Osteoblast (primary cell): Measurements from ENCODE around the gene ETFDH. TPM values are rescaled to one million over a fixed set of nuclear protein-coding genes. Genes with fewer than 3 reads are reported as not detected.
A peak's percentile ranks its signal among the peaks of the same experiment; 100 is the strongest.
"Not testable (repeated sequence)": the region's sequence is repeated elsewhere in the genome, so short reads cannot be mapped to it uniquely, and the experiment has no call there.

ENCODE experiments used
- DNase-seq: peaks from one replicate; pipeline ENCODE4 v3.0.0; 2011; ENCODE audit warnings: low spot score, mixed read lengths; ENCODE audit not compliant: insufficient read length; ENCODE audit errors: missing footprints
- H2AFZ ChIP-seq: 2 replicates; pipeline ENCODE4 v1.6.0; 2011; ENCODE audit warnings: mild to moderate bottlenecking, low read length
- H3K27ac ChIP-seq: 2 replicates; pipeline ENCODE4 v1.5.1; 2011; ENCODE audit warnings: mild to moderate bottlenecking, low read depth, low read length, moderate library complexity
- H3K27me3 ChIP-seq: 2 replicates; pipeline ENCODE4 v1.6.0; 2012; ENCODE audit warnings: mild to moderate bottlenecking, control low read depth, inconsistent platforms, low read length, moderate library complexity; ENCODE audit not compliant: insufficient read depth
- H3K36me3 ChIP-seq: 2 replicates; pipeline ENCODE4 v1.5.1; 2011; ENCODE audit warnings: mild to moderate bottlenecking, low read length, control low read depth, moderate library complexity; ENCODE audit not compliant: insufficient read depth
- H3K4me1 ChIP-seq: 2 replicates; pipeline ENCODE4 v1.5.1; 2011; ENCODE audit warnings: mild to moderate bottlenecking, low read length, control low read depth, moderate library complexity; ENCODE audit not compliant: insufficient read depth
- H3K4me2 ChIP-seq: 2 replicates; pipeline ENCODE4 v1.6.0; 2011; ENCODE audit warnings: mild to moderate bottlenecking, low read length; ENCODE audit not compliant: insufficient read depth
- H3K4me3 ChIP-seq: fragments of 200-600 bp; sonication (generic); 3 replicates; pipeline ENCODE4 v1.5.1; 2012; ENCODE audit warnings: mild to moderate bottlenecking, low read length, inconsistent platforms; ENCODE audit not compliant: insufficient read depth
- H3K79me2 ChIP-seq: 2 replicates; pipeline ENCODE4 v1.6.0; 2012; ENCODE audit warnings: mild to moderate bottlenecking, low read length, control low read depth, inconsistent platforms; ENCODE audit not compliant: insufficient read depth
- H3K9me3 ChIP-seq: 2 replicates; pipeline ENCODE4 v1.5.1; 2011; ENCODE audit warnings: low read depth, low read length, control low read depth
- H4K20me1 ChIP-seq: 2 replicates; pipeline ENCODE4 v1.6.0; 2012; ENCODE audit warnings: mild to moderate bottlenecking, low read length, control low read depth; ENCODE audit not compliant: insufficient read depth
- CTCF ChIP-seq: IDR thresholded peaks from 2 replicates; pipeline ENCODE4 v1.5.1; 2011; ENCODE audit warnings: mild to moderate bottlenecking, low read depth, low read length, moderate library complexity; ENCODE audit errors: extremely low read depth
- total RNA-seq: library from RNA; depleted of rRNA; stranded (reverse); fragments of >200 nt; gene quantifications from 2 replicates; pipeline ENCODE4 v1.2.3, GENCODE V29; 2012

Gene ETFDH
- total RNA-seq, 1 donor: 29.0 TPM

GRCh38 chr4:158652920-158653319 is 19.2 kb upstream of the ETFDH start:
- peak; percentile 8 for DNase-seq
- H3K4me1 ChIP-seq: no peaks in the 10 kb centered on the region
- H4K20me1 ChIP-seq: no peaks in the 10 kb centered on the region
- TF ChIP-seq CTCF: no peak
- H3K4me3 ChIP-seq: peak overlapping the region; percentile 53
- no peak overlapping the region for H3K27ac ChIP-seq
- H3K9me3 ChIP-seq: no peaks in the 10 kb centered on the region
- H2AFZ ChIP-seq: peak overlapping the region; percentile 69
- no peaks in the 10 kb centered on the region for H3K79me2 ChIP-seq
- peak overlapping the region; percentile 70 for H3K4me2 ChIP-seq
- no peaks in the 10 kb centered on the region for H3K36me3 ChIP-seq
- no peaks in the 10 kb centered on the region for H3K27me3 ChIP-seq

GRCh38 chr4:158656439-158656838 is 15.7 kb upstream of the ETFDH start:
- Histone ChIP-seq H3K4me3 (no peak overlapping the region), H3K4me2 (no peak overlapping the region), H3K4me1 (no peaks in the 10 kb centered on the region), H3K27me3 (no peaks in the 10 kb centered on the region), H3K36me3 (no peaks in the 10 kb centered on the region), H4K20me1 (no peaks in the 10 kb centered on the region), H3K9me3 (no peaks in the 10 kb centered on the region), H2AFZ (no peak overlapping the region), H3K79me2 (no peaks in the 10 kb centered on the region), H3K27ac (no peak overlapping the region)
- TF ChIP-seq CTCF: no peak
- no peak for DNase-seq

DNA sequence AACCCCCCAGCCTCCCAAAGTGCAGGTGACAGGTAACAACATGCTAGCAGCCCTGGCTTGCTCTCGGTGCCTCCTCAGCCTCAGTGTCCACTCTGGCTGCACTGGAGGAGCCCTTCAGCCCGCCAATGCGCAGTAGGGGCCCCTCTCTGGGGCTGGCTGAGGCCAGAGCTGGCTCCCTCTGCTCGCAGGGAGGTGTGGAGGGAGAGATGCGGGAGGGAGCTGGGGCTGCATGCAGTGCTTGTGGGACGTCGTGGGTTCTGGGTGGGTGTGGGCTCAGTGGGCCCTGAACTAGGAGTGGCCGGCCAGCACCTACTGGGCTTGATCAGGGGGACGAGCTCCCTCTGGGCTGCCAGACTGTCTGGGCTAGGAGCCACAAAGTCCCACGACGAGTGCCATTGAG is 14.8 kb upstream of the ETFDH start:
- Histone ChIP-seq H3K4me2 (no peak overlapping the region), H3K4me3 (no peak overlapping the region), H3K36me3 (no peaks in the 10 kb centered on the region), H4K20me1 (no peaks in the 10 kb centered on the region), H3K79me2 (no peaks in the 10 kb centered on the region), H3K27me3 (no peaks in the 10 kb centered on the region), H3K27ac (no peak overlapping the region), H3K9me3 (no peaks in the 10 kb centered on the region), H3K4me1 (no peaks in the 10 kb centered on the region), H2AFZ (no peak overlapping the region)
- TF ChIP-seq CTCF: no peak
- no peak for DNase-seq

DNA sequence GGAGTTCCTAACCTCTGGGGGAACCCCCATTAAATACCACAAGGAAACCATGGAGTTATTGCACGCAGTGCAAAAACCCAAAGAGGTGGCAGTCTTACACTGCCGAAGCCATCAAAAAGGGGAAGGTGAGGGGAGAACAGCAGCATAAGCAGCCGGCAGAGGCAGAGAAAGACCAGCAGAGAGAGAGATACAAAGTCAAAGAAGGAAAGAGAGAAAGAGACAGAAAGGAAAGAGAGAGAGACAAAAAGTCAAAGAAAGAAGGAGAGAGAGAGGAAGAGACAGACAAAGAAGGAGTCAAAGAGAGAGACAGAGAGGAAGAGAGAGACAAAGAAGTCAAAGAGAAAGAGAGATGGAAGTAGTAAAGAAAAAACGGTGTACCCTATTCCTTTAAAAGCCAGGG is 8.8 kb upstream of the ETFDH start:
- not testable (repeated sequence) for H3K9me3 ChIP-seq, H3K79me2 ChIP-seq, H2AFZ ChIP-seq, H4K20me1 ChIP-seq, H3K27me3 ChIP-seq, H3K4me3 ChIP-seq, H3K4me2 ChIP-seq, H3K36me3 ChIP-seq, DNase-seq, H3K27ac ChIP-seq, H3K4me1 ChIP-seq

DNA sequence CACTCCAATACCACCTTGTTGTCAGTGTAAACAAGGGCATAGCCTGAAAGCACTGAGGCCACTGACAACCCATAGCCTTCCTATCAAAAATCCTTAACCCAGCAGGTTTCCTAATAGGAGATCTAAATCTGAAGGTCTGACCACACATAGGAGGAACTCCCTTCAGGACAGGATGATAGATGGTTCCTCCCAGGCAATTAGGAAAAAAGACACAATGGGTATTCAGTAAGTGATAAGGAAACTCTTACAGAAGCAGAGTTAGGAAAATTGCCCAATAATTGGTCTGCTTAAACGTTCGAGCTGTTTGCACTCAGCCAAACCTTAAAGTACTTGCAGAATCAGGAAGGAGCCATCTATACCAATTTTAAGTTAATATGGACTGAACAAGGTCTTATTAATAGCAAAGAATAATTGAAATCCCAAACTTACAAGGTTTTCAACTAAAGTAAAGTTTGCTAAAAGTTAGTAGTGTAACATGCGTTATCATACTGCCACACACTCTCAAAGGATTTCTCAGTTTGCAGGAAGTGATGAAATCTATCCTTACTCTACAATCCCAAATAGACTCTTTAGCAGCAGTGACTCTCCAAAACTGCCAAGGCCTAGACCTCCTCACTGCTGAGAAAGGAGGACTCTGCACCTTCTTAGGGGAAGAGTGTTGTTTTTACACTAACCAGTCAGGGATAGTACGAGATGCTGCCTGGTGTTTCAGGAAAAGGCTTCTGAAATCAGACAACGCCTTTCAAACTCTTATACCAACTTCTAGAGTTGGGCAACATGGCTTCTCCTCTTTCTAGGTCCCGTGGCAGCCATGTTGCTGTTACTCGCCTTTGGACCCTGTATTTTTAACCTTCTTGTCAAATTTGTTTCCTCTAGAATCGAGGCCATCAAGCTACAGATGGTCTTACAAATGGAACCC is 8.1 kb upstream of the ETFDH start:
- H3K27ac ChIP-seq, H3K4me1 ChIP-seq, H3K4me2 ChIP-seq, H3K36me3 ChIP-seq, DNase-seq, H3K27me3 ChIP-seq, H3K79me2 ChIP-seq, H2AFZ ChIP-seq, H3K9me3 ChIP-seq, H4K20me1 ChIP-seq, H3K4me3 ChIP-seq: not testable (repeated sequence)
